Breast epithelium (tissue), 4 donors: ENCODE data around the gene ACTN2. TPM values are rescaled to one million over a fixed set of nuclear protein-coding genes. Genes with fewer than 3 reads are reported as not detected.

Source experiments
- DNase-seq, 2 donors: peaks; one replicate each; pipeline ENCODE4 v3.0.0-alpha.2; 2019; ENCODE audit warnings: low spot score in 2 of 2
- H3K27ac ChIP-seq, 2 donors: fragments of 200-600 bp; sonication (generic) in 1 of 2; one replicate each; pipeline ENCODE4 v1.5.1; 2016 to 2019; ENCODE audit warnings: mild to moderate bottlenecking in 1 of 2
- H3K27me3 ChIP-seq, 2 donors: fragments of 200-600 bp; sonication (generic) in 1 of 2; one replicate each; pipeline versions ENCODE4 v1.5.1 to v1.6.0; 2017 to 2019; ENCODE audit warnings: control low read depth in 1 of 2, mild to moderate bottlenecking in 1 of 2
- H3K36me3 ChIP-seq: fragments of 200-600 bp; one replicate; pipeline ENCODE4 v1.5.1; 2019
- H3K4me1 ChIP-seq, 2 donors: fragments of 200-600 bp; sonication (generic); one replicate each; pipeline ENCODE4 v1.5.1; 2016 to 2019; ENCODE audit warnings: control low read depth in 1 of 2
- H3K4me3 ChIP-seq, 3 donors: fragments of 200-600 bp; sonication (generic); 1 replicate in 2 of 3; 2 replicates in 1 of 3; pipeline ENCODE4 v1.5.1; 2016 to 2019; ENCODE audit warnings: mild to moderate bottlenecking in 3 of 3, moderate library complexity in 2 of 3
- H3K9me3 ChIP-seq, 2 donors: fragments of 200-600 bp; sonication (generic) in 1 of 2; one replicate each; pipeline ENCODE4 v1.5.1; 2016 to 2019; ENCODE audit warnings: control low read depth in 1 of 2
- POLR2A ChIP-seq: fragments of 450-650 bp; IDR thresholded peaks from one replicate; pipeline ENCODE4 v1.6.1; 2016; ENCODE audit warnings: antibody characterized with exemption, mild to moderate bottlenecking, moderate library complexity
- POLR2AphosphoS5 ChIP-seq, 3 donors: sonication (generic); formaldehyde crosslinking; IDR thresholded peaks; one replicate each; pipeline ENCODE4 v1.6.1; 2017; ENCODE audit warnings: antibody characterized with exemption in 3 of 3
- intact Hi-C: fragments of 100-400 bp; cut with DNase I; formaldehyde crosslinking; loops from one replicate; pipeline ENCODE4 v1.15.1; 2023; ENCODE audit warnings: low total_unique reads
- total RNA-seq, 3 donors: library from RNA; depleted of rRNA; stranded (reverse); fragments of >200 nt; gene quantifications; one replicate each; pipeline ENCODE4 v1.1.0, GENCODE V29; 2016
- TF ChIP-seq, protein P1 (sequence below), 3 donors: fragments of 450-650 bp; IDR thresholded peaks; one replicate each; pipeline ENCODE4 v1.5.1; 2016 to 2017; ENCODE audit warnings: antibody characterized with exemption in 3 of 3, mild to moderate bottlenecking in 3 of 3, moderate library complexity in 3 of 3

Gene ACTN2
- total RNA-seq, 3 donors from 2014 or later = 0.48 TPM; not detected in 2

DNA sequence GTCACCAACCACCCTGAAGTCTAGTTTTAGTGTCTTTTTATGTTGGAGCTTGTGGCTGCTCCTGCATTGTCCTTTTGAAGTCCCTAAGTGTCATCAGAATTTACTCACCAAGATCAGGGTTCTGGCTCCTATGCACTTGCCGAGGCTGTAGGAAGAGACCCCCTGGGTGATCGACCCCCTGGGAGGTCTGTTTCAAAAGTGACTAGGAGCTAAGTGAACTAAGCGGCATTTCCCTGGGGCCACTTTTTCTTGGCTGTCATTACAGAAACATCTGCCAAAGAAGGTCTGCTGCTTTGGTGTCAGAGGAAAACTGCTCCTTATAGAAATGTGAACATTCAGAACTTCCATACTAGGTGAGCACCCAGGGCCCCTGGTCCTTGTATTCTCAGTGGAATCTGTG lies 39.4 kb downstream of the ACTN2 start:
- H3K9me3 ChIP-seq = no peaks in the 10 kb centered on the region
- H3K4me1 ChIP-seq = no peaks in the 10 kb centered on the region
- H3K36me3 ChIP-seq = no peaks in the 10 kb centered on the region
- DNase-seq = no peak
- intact Hi-C loops = no loop called here
- H3K4me3 ChIP-seq = no peak overlapping the region
- no peak for TF ChIP-seq POLR2A
- TF ChIP-seq, protein P1, sequence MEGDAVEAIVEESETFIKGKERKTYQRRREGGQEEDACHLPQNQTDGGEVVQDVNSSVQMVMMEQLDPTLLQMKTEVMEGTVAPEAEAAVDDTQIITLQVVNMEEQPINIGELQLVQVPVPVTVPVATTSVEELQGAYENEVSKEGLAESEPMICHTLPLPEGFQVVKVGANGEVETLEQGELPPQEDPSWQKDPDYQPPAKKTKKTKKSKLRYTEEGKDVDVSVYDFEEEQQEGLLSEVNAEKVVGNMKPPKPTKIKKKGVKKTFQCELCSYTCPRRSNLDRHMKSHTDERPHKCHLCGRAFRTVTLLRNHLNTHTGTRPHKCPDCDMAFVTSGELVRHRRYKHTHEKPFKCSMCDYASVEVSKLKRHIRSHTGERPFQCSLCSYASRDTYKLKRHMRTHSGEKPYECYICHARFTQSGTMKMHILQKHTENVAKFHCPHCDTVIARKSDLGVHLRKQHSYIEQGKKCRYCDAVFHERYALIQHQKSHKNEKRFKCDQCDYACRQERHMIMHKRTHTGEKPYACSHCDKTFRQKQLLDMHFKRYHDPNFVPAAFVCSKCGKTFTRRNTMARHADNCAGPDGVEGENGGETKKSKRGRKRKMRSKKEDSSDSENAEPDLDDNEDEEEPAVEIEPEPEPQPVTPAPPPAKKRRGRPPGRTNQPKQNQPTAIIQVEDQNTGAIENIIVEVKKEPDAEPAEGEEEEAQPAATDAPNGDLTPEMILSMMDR (IDR thresholded peaks at IDR 0.05) = no peak
- TF ChIP-seq POLR2AphosphoS5 (IDR thresholded peaks at IDR 0.05) = no peak
- no peak overlapping the region for H3K27ac ChIP-seq
- no peaks in the 10 kb centered on the region for H3K27me3 ChIP-seq

DNA sequence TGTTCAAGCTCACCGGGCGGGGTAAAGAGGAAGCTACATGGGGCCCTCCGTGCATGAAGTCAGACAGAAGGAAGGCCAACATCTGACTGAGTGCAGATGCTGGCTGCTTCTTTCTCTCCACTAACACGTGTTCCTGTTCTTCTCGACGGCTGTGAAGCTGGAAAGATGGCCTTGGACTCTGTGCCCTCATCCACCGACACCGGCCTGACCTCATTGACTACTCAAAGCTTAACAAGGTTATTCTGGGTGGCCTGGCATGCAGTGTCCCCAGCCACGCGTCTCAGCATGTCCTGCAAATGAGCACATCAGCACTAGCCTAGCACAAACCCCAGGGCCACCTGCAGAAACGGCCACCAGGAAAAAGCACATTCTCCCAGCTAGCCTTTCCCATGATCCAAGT lies 41.2 kb downstream of the ACTN2 start:
- Histone ChIP-seq H3K36me3 (no peaks in the 10 kb centered on the region), H3K27me3 (no peaks in the 10 kb centered on the region), H3K4me3 (no peak overlapping the region), H3K9me3 (no peaks in the 10 kb centered on the region), H3K27ac (no peak overlapping the region), H3K4me1 (no peaks in the 10 kb centered on the region)
- TF ChIP-seq POLR2AphosphoS5 (IDR thresholded peaks at IDR 0.05) (no peak), POLR2A (no peak)
- TF ChIP-seq, protein P1 (IDR thresholded peaks at IDR 0.05) = no peak
- intact Hi-C loops = no loop called here
- DNase-seq = no peak

DNA sequence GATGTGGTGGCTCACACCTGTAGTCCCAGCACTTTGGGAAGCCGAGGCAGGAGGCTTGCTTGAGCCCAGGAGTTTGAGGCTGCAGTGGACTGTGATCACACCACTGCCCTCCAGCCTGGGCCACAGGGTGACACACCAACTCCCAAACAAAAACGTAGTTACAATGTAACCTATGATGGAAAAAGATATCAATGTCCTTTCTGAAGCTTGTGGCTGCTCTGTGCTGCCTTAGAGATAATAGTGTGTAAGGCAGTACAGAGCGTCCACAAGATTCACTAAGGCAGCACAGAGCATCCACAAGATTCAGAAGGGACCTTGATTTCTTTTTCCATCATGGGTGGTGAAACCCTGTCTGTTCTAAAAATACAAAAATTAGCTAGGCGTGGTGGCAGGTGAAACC lies 42.5 kb downstream of the ACTN2 start:
- Histone ChIP-seq H3K4me1 (no peaks in the 10 kb centered on the region), H3K36me3 (no peaks in the 10 kb centered on the region), H3K27ac (no peak overlapping the region), H3K9me3 (no peaks in the 10 kb centered on the region), H3K4me3 (no peak overlapping the region), H3K27me3 (no peaks in the 10 kb centered on the region)
- TF ChIP-seq, protein P1 (IDR thresholded peaks at IDR 0.05) = no peak
- DNase-seq = no peak
- intact Hi-C loops = no loop called here

DNA sequence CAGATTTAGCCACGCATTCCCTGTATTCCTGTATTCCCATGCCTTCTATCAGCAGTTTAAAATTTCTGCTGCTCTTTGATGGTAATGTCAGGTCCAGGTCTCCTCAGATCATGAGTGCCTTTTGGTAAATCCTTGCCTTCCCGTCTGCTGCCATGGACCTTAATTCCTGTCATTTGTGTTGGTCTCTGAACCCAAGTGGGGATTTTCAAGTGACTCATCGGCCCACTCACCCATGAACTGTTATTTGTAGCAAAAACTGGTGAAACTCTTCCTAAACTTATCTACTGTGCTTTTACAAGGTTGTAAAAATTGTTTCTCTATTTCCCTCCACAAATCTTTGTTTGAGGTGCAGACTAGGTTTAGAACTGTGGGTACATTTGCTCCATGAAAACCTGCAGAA lies 47.4 kb downstream of the ACTN2 start:
- H3K9me3 ChIP-seq = no peaks in the 10 kb centered on the region
- TF ChIP-seq, protein P1 (IDR thresholded peaks at IDR 0.05) = no peak
- TF ChIP-seq POLR2AphosphoS5 (IDR thresholded peaks at IDR 0.05) (no peak), POLR2A (no peak)
- no peaks in the 10 kb centered on the region for H3K27me3 ChIP-seq
- intact Hi-C loops = no loop called here
- no peak for DNase-seq
- no peaks in the 10 kb centered on the region for H3K36me3 ChIP-seq
- no peak overlapping the region for H3K4me3 ChIP-seq
- no peaks in the 10 kb centered on the region for H3K4me1 ChIP-seq
- H3K27ac ChIP-seq = no peak overlapping the region

DNA sequence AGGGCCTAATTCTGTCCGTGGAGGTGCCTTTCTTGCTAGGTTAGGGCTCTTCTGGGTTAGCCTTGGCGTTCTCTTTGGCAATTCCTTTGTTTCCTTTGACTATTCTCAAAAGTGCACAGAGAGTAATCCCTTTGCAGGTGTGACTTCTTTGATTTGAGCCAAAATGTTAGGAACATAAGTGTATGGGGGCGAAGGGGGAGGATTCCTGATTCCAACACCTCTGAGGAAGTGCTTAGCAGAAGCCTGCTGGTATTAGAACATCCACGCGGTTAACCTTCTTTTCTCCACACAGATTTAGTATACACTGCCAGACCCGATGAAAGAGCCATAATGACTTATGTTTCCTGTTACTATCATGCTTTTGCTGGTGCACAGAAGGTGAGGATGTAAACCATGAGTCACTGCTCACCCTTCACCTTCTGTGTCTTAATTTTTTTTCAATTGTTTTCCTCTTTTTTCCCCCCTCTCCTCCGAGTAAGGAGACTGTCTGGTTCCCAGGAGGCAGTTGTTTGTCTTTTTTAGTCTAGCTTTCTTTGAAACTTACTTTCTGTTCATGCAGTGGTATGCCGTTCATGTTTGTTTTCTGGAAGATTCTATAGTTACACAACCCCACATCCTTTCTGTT lies 48.0 kb downstream of the ACTN2 start:
- TF ChIP-seq POLR2A = no peak
- TF ChIP-seq, protein P1 (IDR thresholded peaks at IDR 0.05) = no peak
- no peak for TF ChIP-seq POLR2AphosphoS5 (IDR thresholded peaks at IDR 0.05)
- Histone ChIP-seq H3K4me1 (no peaks in the 10 kb centered on the region), H3K27me3 (no peaks in the 10 kb centered on the region), H3K27ac (no peak overlapping the region), H3K36me3 (no peaks in the 10 kb centered on the region), H3K4me3 (no peak overlapping the region), H3K9me3 (no peaks in the 10 kb centered on the region)
- intact Hi-C loops = no loop called here
- no peak for DNase-seq
